HPDE6-E6E7 (cell line): Measurements from ENCODE around the gene NEU4.
"Not testable (repeated sequence)": the region's sequence is repeated elsewhere in the genome, so short reads cannot be mapped to it uniquely, and the experiment has no call there.

Experiments used
- DNase-seq: peaks from one replicate; pipeline ENCODE4 v3.0.0; 2011; ENCODE audit warnings: missing footprints; ENCODE audit errors: extremely low spot score

NEU4 gene

GRCh38 chr2:241833101-241833663 lies 24.2 kb downstream of the NEU4 start:
- no peak for DNase-seq

GRCh38 chr2:241833756-241834526 lies 24.9 kb downstream of the NEU4 start:
- not testable (repeated sequence) for DNase-seq

GRCh38 chr2:241834527-241835210 lies 25.7 kb downstream of the NEU4 start:
- DNase-seq: no peak

- no peak for DNase-seq
These were observed 26.6 kb downstream of the NEU4 start for GRCh38 chr2:241835611-241836010.

GRCh38 chr2:241836292-241836691 lies 27.3 kb downstream of the NEU4 start:
- no peak for DNase-seq

GRCh38 chr2:241837197-241837965 lies 28.4 kb downstream of the NEU4 start:
- no peak for DNase-seq

- no peak for DNase-seq
These were observed 32.4 kb downstream of the NEU4 start for GRCh38 chr2:241841181-241842066.

- DNase-seq: no peak
These were observed 33.0 kb downstream of the NEU4 start for GRCh38 chr2:241842067-241842415.

GRCh38 chr2:241842620-241843211 lies 33.7 kb downstream of the NEU4 start:
- DNase-seq: no peak

- DNase-seq: no peak
These were observed 34.5 kb downstream of the NEU4 start for GRCh38 chr2:241843321-241844065.

- no peak for DNase-seq
These were observed 35.2 kb downstream of the NEU4 start for GRCh38 chr2:241844066-241844728.

GRCh38 chr2:241844831-241845578 lies 36.0 kb downstream of the NEU4 start:
- DNase-seq: no peak

GRCh38 chr2:241846406-241846805 lies 37.4 kb downstream of the NEU4 start:
- no peak for DNase-seq

- no peak for DNase-seq
These were observed 40.0 kb downstream of the NEU4 start for GRCh38 chr2:241848761-241849615.

GRCh38 chr2:241849616-241850543 lies 40.9 kb downstream of the NEU4 start:
- DNase-seq: no peak

GRCh38 chr2:241850544-241851324 lies 41.7 kb downstream of the NEU4 start:
- no peak for DNase-seq
